ENCODE results near the gene CSAD.

The CSAD gene

GRCh38 chr12:53199700-53200099 is 19.0 kb upstream of the CSAD start:
- DNase-seq (ENCODE audit: low spot score), result no peak

GRCh38 chr12:53198486-53199110 is 17.9 kb upstream of the CSAD start:
- DNase-seq (ENCODE audit: low spot score), result no peak

- DNase-seq (ENCODE audit: low spot score), result no peak
Measured at GRCh38 chr12:53197011-53197640, 16.4 kb upstream of the CSAD start.

- DNase-seq (ENCODE audit: low spot score), result no peak
Measured at GRCh38 chr12:53196486-53196885, 15.8 kb upstream of the CSAD start.

- DNase-seq (ENCODE audit: low spot score), result no peak
Measured at GRCh38 chr12:53195516-53196420, 15.0 kb upstream of the CSAD start.

- no peak for DNase-seq (ENCODE audit: low spot score)
Measured at GRCh38 chr12:53194973-53195372, 14.2 kb upstream of the CSAD start.

- no peak for DNase-seq (ENCODE audit: low spot score)
Measured at GRCh38 chr12:53193985-53194716, 13.4 kb upstream of the CSAD start.

GRCh38 chr12:53193040-53193439 is 12.3 kb upstream of the CSAD start:
- no peak for DNase-seq (ENCODE audit: low spot score)

GRCh38 chr12:53192531-53193021 is 11.9 kb upstream of the CSAD start:
- no peak for DNase-seq (ENCODE audit: low spot score)

- no peak for DNase-seq (ENCODE audit: low spot score)
Measured at GRCh38 chr12:53191885-53192530, 11.3 kb upstream of the CSAD start.

- no peak for DNase-seq (ENCODE audit: low spot score)
Measured at GRCh38 chr12:53191096-53191884, 10.6 kb upstream of the CSAD start.

GRCh38 chr12:53190108-53190729 is 9.5 kb upstream of the CSAD start:
- peak; percentile 89 for DNase-seq (ENCODE audit: low spot score)

GRCh38 chr12:53187145-53187899 is 6.6 kb upstream of the CSAD start:
- DNase-seq (ENCODE audit: low spot score), result no peak

- DNase-seq (ENCODE audit: low spot score), result no peak
Measured at GRCh38 chr12:53186745-53187144, 6.0 kb upstream of the CSAD start.

GRCh38 chr12:53185582-53186153 is 4.9 kb upstream of the CSAD start:
- DNase-seq (ENCODE audit: low spot score), result peak; percentile 7

- DNase-seq (ENCODE audit: low spot score), result no peak
Measured at GRCh38 chr12:53184828-53185227, 4.1 kb upstream of the CSAD start.

- DNase-seq (ENCODE audit: low spot score), result peak; percentile 6
Measured at GRCh38 chr12:53182903-53183302, 2.2 kb upstream of the CSAD start.

- DNase-seq (ENCODE audit: low spot score), result no peak
Measured at GRCh38 chr12:53181935-53182334, 1.2 kb upstream of the CSAD start.
